ENCODE measurements around the gene KATNA1. TPM values are rescaled to one million over a fixed set of nuclear protein-coding genes. Genes with fewer than 3 reads are reported as not detected.

Gene KATNA1
- total and polyA plus RNA-seq, 2 donors (not counting 3 experiments of a cell fraction or from before 2014, with no cell fraction given) = 9.9 to 15.9 TPM

- FAIRE-seq = peak; percentile 54
Measured at GRCh38 chr6:149566410-149567193, 81.9 kb downstream of the KATNA1 start.

More at GRCh38 chr6:149566410-149567193, 81.9 kb downstream of the KATNA1 start:
- TSS peak; percentile 78 for BruUV-seq (replicated peaks)
- no peaks in the 10 kb centered on the region for H4K20me1 ChIP-seq (replicated peaks; ENCODE audit: control insufficient read depth, extremely low read depth, insufficient read depth, low read length)
- intact Hi-C loops (cut with micrococcal nuclease) = loop anchor here (1.0 to 5.0 kb wide), 6 partner anchors 20 to 503 kb away; partner anchors contain the start of genes KATNA1, LATS1, LRP11 and PPIL4
- peak overlapping the region; percentile 87 for H3K9ac ChIP-seq (replicated peaks; ENCODE audit: extremely low read depth, insufficient read depth, low read length)
- H3K4me3 ChIP-seq (replicated peaks in 1 of 3; ENCODE audit: insufficient read depth in 1 of 3, low read depth in 1 of 3, low read length in 3 of 3) = peak overlapping the region; percentile 69 to 93 (median 75)
- no peaks in the 10 kb centered on the region for H3K27me3 ChIP-seq (ENCODE audit: control insufficient read depth in 2 of 2, insufficient read depth in 2 of 2, low read length in 2 of 2)
- no peaks in the 10 kb centered on the region for H3K36me3 ChIP-seq (ENCODE audit: control insufficient read depth in 2 of 2, extremely low read depth in 1 of 2, insufficient read depth in 2 of 2, low read length in 2 of 2)
- H3K9me3 ChIP-seq (replicated peaks; ENCODE audit: control insufficient read depth, insufficient read depth, low read length) = no peaks in the 10 kb centered on the region
- H3K4me1 ChIP-seq (ENCODE audit: control insufficient read depth, extremely low read depth, insufficient read depth, low read length) = peaks cover 16% of the 10 kb centered on the region
- peaks cover 19% of the 10 kb centered on the region for H3K79me2 ChIP-seq (ENCODE audit: control insufficient read depth, insufficient read depth, low read length)
- dilution Hi-C loops (cut with MboI; ENCODE audit: extremely low pct_ligation_motif_present, low sequenced_read_pairs) = no loop called here
- POLR2A ChIA-PET = interaction anchor here (0.6 to 1.2 kb wide), 2 partner anchors 17 to 186 kb away, joined by 3 to 4 read pairs; no protein-coding TSS in a partner anchor
- TF ChIP-seq EZH2 (IDR thresholded peaks at IDR 0.05; ENCODE audit: borderline replicate concordance, low read depth, low read length, severe bottlenecking) (no peak), GATA2 (IDR thresholded peaks at IDR 0.05; ENCODE audit: insufficient read depth, insufficient read length, low read depth, low read length) (no peak), MYC (IDR thresholded peaks at IDR 0.05; ENCODE audit: low read depth, low read length) (no peak), POLR2AphosphoS5 (IDR thresholded peaks at IDR 0.05; ENCODE audit: insufficient read depth, low read depth, low read length) (no peak), JUN (IDR thresholded peaks at IDR 0.05; ENCODE audit: borderline replicate concordance, insufficient read depth, insufficient read length, low read depth) (no peak), FOS (IDR thresholded peaks at IDR 0.05; ENCODE audit: borderline replicate concordance, insufficient read depth, low read length) (no peak), MAX (IDR thresholded peaks at IDR 0.05; ENCODE audit: insufficient read depth, insufficient read length) (no peak), CTCF (IDR thresholded peaks at IDR 0.05; ENCODE audit: extremely low read depth in 1 of 2, insufficient read depth in 1 of 2, low read depth in 1 of 2, low read length in 2 of 2) (no peak), POLR2A (IDR thresholded peaks at IDR 0.05; ENCODE audit: low read depth, low read length) (no peak)
- peak overlapping the region; percentile 36 for H3K4me2 ChIP-seq (ENCODE audit: insufficient read depth, low read length)
- H2AFZ ChIP-seq (ENCODE audit: low read depth, low read length) = peak overlapping the region; percentile 67
- H3K9me1 ChIP-seq (replicated peaks; ENCODE audit: control insufficient read depth, extremely low read depth, insufficient read depth, low read length) = no peaks in the 10 kb centered on the region
- CTCF ChIA-PET = interaction anchor here (0.6 to 1.9 kb wide), 7 partner anchors 9 to 1840 kb away, joined by 3 to 13 read pairs (median 5); partner anchors contain the start of genes LATS1 and PPIL4
- peak; percentile 68 for DNase-seq (ENCODE audit: low read depth, low spot score)
- peak overlapping the region; percentile 82 for H3K27ac ChIP-seq (ENCODE audit: insufficient read depth, low read depth, low read length)

Measured in endothelial cell of umbilical vein (primary cell).